ENCODE measurements around the gene PAX9. TPM values are rescaled to one million over a fixed set of nuclear protein-coding genes. Genes with fewer than 3 reads are reported as not detected.

PAX9 gene
- total RNA-seq, 4 donors from 2014 or later, result 0.81 to 5.4 (median 1.3) TPM

- no peaks in the 10 kb centered on the region for H3K9me3 ChIP-seq
- H3K27ac ChIP-seq, result no peak overlapping the region
- TF ChIP-seq EP300 (IDR thresholded peaks at IDR 0.05) (no peak), POLR2AphosphoS5 (IDR thresholded peaks at IDR 0.05) (no peak), POLR2A (IDR thresholded peaks at IDR 0.05) (no peak)
- TF ChIP-seq, protein P1, sequence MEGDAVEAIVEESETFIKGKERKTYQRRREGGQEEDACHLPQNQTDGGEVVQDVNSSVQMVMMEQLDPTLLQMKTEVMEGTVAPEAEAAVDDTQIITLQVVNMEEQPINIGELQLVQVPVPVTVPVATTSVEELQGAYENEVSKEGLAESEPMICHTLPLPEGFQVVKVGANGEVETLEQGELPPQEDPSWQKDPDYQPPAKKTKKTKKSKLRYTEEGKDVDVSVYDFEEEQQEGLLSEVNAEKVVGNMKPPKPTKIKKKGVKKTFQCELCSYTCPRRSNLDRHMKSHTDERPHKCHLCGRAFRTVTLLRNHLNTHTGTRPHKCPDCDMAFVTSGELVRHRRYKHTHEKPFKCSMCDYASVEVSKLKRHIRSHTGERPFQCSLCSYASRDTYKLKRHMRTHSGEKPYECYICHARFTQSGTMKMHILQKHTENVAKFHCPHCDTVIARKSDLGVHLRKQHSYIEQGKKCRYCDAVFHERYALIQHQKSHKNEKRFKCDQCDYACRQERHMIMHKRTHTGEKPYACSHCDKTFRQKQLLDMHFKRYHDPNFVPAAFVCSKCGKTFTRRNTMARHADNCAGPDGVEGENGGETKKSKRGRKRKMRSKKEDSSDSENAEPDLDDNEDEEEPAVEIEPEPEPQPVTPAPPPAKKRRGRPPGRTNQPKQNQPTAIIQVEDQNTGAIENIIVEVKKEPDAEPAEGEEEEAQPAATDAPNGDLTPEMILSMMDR (IDR thresholded peaks at IDR 0.05), result no peak
- no peak overlapping the region for H3K4me3 ChIP-seq
- H3K36me3 ChIP-seq, result no peaks in the 10 kb centered on the region
- no peaks in the 10 kb centered on the region for H3K4me1 ChIP-seq
- H3K27me3 ChIP-seq, result no peaks in the 10 kb centered on the region
- no peak for ATAC-seq
These were observed 45.9 kb downstream of the PAX9 start for GRCh38 chr14:36707570-36707969.

DNA sequence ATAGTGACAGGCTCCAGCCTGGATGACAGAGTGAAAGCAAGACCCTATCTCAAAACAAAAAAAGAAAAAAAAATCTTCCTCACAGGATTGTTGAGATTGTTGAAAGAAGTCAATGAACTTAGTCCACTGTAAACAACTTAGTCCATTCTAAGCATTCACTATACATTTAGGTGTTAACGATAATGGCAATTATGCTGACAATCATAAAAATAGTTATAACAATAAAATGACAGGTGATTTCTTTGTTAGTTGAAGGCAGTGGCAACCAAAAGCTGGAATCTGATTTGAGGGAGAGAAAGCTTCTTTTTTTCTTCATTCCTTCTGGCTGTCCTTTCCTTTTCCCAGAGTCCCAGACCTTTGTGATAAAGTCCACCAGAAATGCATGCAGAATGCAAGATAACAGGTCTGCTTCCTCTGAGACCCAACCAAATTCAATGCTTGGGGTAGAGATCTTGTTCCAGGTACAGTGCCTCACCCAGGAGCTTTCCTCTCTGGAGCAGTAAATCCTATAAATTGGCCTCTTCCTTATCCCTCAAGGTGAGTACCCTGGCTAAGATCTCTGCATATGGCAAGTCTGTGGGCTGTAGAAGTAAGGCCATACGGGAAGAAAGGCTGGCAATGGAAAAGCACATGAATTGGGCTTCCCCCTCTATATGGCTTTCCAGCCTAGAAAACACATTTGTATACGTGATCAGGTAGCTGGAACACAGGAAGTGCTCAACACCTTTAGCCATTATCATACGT, 52.5 kb downstream of the PAX9 start:
- no peaks in the 10 kb centered on the region for H3K36me3 ChIP-seq
- no peaks in the 10 kb centered on the region for H3K4me1 ChIP-seq
- no peak overlapping the region for H3K27ac ChIP-seq
- H3K27me3 ChIP-seq, result no peaks in the 10 kb centered on the region
- 58 to 93% methylated on average over 3 of the region's 4 CpGs for WGBS, 2 donors (ENCODE audit: low coverage in 1 of 2)
- TF ChIP-seq POLR2AphosphoS5 (IDR thresholded peaks at IDR 0.05), result no peak
- no peak overlapping the region for H3K4me3 ChIP-seq
- ATAC-seq, result no peak
- no peaks in the 10 kb centered on the region for H3K9me3 ChIP-seq

DNA sequence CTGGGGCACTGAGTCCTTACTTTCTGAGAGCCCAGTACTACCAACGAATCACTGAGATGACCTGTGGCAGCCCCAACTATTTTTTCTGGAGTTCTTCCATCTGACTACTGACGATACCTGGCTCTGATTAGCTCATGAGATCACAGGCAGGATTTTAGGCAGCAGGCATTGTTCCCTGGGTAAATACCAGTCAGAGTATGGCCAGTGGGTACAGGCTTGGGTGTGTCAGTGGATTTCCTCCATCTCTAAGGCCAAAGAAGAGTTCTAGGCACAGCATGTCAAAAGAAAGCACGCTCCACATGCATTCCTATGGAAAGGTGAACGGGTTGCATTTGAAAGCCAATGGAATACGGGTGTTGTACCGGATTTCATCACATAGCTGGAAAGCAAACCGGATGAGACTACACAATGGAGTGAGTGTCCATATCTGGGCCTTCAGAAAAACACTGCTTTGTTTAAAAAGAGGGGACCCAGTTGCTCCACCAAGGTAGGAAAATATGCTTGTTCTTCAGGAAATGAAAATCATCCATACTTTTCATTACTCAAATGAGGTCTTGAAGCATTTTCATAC, 55.0 kb downstream of the PAX9 start:
- Histone ChIP-seq H3K36me3 (no peaks in the 10 kb centered on the region), H3K4me1 (no peaks in the 10 kb centered on the region), H3K27ac (no peak overlapping the region), H3K27me3 (no peaks in the 10 kb centered on the region), H3K4me3 (no peak overlapping the region), H3K9me3 (no peaks in the 10 kb centered on the region)
- WGBS, 2 donors (ENCODE audit: low coverage in 1 of 2), result 77 to 82% methylated on average over 5 to 7 of the region's 7 CpGs
- no peak for ATAC-seq
- no peak for TF ChIP-seq EP300 (IDR thresholded peaks at IDR 0.05)
- TF ChIP-seq, protein P1 (IDR thresholded peaks at IDR 0.05), result no peak
- TF ChIP-seq POLR2A (IDR thresholded peaks at IDR 0.05), result no peak
- TF ChIP-seq POLR2AphosphoS5 (IDR thresholded peaks at IDR 0.05), result no peak

DNA sequence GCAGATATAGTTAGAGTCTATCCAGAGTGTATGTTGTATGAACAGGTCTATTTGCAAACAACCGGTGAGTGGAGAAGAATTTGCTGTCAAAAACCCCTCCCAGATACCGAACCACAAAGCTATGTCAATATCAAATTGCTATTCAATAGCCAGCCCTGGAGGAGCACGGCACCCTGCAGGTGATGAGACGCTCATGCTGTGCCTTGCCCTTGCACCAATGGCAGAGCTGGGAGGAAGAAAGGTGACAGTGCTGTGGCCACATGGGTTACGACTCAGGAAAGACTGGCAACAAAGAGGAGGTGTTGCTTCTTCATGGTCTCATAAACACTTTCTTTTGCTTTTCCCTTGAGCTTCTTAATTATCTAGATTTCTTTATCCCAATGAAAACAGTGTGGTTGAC, 55.7 kb downstream of the PAX9 start:
- Histone ChIP-seq H3K27me3 (no peaks in the 10 kb centered on the region), H3K4me1 (no peaks in the 10 kb centered on the region), H3K9me3 (no peaks in the 10 kb centered on the region), H3K27ac (no peak overlapping the region), H3K4me3 (no peak overlapping the region), H3K36me3 (no peaks in the 10 kb centered on the region)
- TF ChIP-seq, protein P1 (IDR thresholded peaks at IDR 0.05), result no peak
- no peak for TF ChIP-seq EP300 (IDR thresholded peaks at IDR 0.05)
- no peak for TF ChIP-seq POLR2A (IDR thresholded peaks at IDR 0.05)
- no peak for TF ChIP-seq POLR2AphosphoS5 (IDR thresholded peaks at IDR 0.05)
- WGBS, 2 donors (ENCODE audit: low coverage in 1 of 2), result 60 to 62% methylated on average over 5 of the region's 5 CpGs
- no peak for ATAC-seq

DNA sequence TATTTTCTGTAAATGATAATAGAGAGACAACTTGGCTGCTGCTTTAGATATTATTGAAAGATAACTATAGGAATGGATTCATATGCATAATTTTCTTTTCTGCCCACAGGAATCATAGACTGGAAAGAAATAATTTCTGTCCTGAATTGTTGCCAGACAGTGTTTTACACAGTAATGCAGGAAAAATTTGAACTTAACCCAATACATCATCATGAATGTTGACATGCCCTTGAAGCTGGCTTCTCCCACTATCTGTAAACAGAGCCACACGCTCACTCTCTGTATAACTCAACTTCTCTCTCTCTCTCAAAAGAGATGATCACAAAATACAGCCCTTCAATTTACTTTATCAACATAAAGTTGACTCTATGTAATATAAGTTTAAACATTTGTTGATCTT, 56.6 kb downstream of the PAX9 start:
- Histone ChIP-seq H3K4me1 (no peaks in the 10 kb centered on the region), H3K27ac (no peak overlapping the region), H3K36me3 (no peaks in the 10 kb centered on the region), H3K27me3 (no peaks in the 10 kb centered on the region), H3K4me3 (no peak overlapping the region), H3K9me3 (no peaks in the 10 kb centered on the region)
- no peak for ATAC-seq
- TF ChIP-seq, protein P1 (IDR thresholded peaks at IDR 0.05), result no peak
- TF ChIP-seq EP300 (IDR thresholded peaks at IDR 0.05) (no peak), POLR2A (IDR thresholded peaks at IDR 0.05) (no peak)
- WGBS, 2 donors (ENCODE audit: low coverage in 1 of 2), result 11 to 31% methylated on average over 1 of the region's 1 CpG
